ENCODE results near the gene TP73.

DNA sequence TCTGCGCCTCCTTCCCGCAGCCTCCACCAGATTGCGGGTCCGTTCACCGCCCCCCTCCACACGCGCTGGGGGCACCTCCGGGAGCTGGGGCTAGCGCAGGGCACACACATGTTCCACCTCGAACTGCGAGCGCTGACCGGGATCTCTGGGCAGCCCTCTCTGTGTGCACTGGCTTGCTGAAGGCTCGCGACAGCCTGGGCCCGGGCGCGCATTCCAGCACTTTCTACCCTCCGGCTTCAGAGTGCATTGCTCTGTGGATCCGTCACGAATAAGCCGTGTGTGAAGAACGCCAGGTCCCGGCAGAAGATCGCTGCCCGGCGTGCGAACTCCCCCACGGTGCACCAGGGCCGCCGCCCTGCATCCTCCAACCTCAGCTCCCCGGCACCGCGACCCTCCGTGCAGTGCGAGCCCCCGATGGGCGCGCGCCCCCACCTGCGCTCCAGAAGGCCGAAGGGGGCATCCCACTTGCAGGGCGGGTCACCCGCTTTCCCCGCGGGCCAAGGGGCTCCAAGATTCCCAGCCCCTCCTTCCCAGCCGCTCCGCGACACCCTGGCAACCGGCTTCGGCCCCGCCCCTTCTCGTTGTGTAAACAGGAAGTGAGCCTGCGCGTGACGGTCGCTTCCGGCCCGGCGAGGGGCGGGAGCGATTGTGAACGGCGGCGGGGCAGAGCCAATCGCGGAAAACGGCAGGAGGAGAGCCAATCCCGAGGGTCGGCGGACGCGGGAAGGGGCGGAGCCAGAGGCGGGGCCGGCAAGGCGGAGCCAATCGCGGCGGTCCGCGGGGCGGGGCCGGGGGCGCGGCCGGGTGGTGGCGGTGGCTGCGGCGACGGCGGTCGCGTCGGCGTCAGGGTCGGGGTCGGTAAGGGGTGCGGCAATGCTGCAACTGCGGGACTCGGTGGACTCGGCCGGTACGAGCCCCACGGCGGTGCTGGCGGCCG lies 27.8 kb upstream of the TP73 start, which contains the start of gene TPRG1L:
- TF ChIP-seq, protein P1, sequence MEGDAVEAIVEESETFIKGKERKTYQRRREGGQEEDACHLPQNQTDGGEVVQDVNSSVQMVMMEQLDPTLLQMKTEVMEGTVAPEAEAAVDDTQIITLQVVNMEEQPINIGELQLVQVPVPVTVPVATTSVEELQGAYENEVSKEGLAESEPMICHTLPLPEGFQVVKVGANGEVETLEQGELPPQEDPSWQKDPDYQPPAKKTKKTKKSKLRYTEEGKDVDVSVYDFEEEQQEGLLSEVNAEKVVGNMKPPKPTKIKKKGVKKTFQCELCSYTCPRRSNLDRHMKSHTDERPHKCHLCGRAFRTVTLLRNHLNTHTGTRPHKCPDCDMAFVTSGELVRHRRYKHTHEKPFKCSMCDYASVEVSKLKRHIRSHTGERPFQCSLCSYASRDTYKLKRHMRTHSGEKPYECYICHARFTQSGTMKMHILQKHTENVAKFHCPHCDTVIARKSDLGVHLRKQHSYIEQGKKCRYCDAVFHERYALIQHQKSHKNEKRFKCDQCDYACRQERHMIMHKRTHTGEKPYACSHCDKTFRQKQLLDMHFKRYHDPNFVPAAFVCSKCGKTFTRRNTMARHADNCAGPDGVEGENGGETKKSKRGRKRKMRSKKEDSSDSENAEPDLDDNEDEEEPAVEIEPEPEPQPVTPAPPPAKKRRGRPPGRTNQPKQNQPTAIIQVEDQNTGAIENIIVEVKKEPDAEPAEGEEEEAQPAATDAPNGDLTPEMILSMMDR (IDR thresholded peaks at IDR 0.05) = peak in 1 of 4 experiments; percentile 3
- TF ChIP-seq POLR2A (IDR thresholded peaks at IDR 0.05) = peak; percentile 61 to 67
